ENCODE measurements around the gene GCH1.
"Not testable (repeated sequence)": the region's sequence is repeated elsewhere in the genome, so short reads cannot be mapped to it uniquely, and the experiment has no call there.

Gene GCH1, protein sequence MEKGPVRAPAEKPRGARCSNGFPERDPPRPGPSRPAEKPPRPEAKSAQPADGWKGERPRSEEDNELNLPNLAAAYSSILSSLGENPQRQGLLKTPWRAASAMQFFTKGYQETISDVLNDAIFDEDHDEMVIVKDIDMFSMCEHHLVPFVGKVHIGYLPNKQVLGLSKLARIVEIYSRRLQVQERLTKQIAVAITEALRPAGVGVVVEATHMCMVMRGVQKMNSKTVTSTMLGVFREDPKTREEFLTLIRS

DNA sequence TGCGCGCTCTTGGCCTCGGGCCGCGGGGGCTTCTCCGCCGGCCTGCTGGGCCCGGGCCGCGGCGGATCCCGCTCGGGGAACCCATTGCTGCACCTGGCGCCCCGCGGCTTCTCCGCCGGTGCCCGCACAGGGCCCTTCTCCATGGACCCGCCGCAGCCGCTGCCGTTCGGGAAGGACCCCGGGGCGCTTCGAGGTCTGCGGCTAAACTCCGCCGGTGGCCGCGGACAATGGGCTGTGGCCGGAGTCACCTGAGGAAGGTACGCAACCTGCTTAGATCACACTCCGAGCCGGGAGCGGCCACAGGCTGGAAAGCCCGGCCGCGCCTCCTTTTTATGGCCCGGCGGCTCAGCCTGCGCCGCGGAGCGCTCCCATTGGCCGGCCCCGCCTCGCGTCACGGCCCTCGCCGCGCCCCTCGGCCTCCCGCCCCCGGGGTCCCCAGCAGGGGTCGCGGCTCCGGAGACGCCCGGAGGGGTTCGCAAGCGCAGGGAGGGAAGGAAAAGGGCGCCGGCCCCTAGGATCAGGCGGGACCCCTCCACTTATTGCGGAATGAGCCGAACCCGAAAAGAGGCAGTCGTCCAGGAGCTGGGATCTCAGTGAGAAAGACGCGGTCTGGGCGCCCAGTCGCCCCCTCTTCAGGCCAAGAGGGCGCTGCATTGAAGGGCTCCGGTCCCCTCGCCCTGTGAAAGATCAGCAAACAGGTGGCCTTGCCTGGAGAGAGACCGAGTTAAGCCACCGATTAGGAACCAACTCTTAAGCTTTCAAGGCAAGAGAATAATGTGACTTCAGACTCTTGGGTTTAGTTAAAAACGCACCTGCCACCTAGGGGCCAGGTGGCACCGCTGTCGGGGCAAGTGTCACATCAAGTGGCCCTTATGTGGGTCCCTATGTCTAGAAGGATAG lies at the start of gene GCH1:
Gene GCH1, minus strand, starts transcription at position 306 of the 900 bp plus-strand sequence. Its CDS starts 163 bp downstream, at position 143.
- DNase-seq = peak; percentile 80

DNA sequence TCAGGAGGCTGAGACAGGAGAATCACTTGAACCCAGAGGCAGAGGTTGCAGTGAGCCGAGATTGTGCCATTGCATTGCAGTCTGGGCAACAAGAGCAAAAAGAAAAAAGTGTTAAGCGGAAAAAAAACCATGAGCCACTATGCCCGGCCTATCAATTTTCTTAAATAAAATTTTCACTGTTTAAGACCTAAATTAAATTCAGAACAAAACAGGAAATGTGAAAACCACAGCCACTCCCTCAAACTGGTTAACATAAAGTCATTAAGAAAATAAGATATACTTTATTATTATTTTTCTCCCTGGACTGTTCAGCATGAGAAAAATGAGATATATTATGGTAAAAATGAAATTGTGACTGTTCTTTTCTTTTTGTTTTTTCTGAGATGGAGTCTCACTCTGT lies 44.6 kb upstream of the GCH1 start:
- no peak for DNase-seq

DNA sequence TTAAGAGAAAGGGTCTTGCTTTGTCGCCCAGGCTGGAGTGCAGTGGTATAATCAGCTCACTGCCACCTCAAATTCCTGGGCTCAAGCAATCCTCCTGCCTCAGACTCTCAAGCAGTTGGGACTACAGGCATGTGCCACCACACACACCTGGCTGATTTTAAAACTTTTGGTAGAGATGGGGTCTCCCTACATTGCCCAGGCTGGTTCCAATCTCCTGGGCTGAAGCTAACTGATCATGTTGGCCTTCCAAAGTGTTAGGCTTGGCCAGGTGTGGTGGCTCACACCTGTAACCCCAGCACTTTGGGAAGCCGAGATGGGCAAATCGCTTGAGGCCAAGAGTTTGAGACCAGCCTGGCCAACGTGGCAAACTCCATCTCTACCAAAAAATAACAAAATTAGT lies 43.9 kb upstream of the GCH1 start:
- DNase-seq = no peak

DNA sequence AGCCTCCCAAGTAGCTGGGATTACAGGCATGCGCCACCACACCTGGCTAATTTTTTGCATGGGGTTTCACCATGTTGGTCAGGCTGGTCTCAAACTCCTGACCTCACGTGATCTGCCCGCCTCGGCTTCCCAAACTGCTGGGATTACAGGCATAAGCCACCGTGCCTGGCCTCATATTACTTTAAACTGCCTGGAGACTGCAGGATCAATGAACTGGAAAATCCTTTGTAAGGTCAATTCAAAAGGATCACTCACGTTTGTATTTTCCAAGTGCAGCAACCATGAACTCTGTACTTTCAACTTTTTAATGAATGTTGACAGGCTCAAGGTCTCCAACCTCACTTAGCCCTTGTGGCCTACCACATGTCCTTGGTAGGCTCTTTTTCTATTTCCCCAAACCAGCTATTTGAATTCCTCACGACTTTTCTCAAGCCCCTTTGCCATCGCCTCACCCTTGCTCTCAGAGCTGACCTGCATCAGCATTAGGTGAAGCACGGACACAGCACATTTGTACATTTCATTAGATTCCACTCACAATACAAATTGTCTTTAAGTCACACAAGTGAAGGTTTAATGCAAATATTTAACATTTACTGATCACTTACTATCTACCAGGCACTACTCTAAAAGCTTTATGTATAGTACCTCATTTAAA lies 42.2 kb upstream of the GCH1 start:
- DNase-seq = no peak

DNA sequence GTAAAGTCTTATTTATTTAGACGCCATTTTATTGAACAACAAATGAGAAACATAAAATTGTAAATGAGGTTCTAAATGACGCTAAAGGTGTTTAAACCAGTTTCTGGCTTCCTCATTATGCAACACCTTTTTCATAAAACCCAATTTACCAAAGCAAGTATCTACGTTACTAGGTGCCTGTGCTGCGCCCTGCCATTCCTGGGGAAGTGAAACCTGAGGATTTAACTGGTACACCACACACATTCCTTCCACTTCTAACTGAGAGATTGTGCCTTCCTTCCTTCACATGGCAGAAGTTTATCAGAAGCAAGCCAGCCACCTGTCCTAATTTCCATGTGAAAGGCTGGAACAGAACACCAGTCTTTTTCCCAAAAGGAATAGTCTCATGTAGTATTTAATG lies 40.3 kb upstream of the GCH1 start:
- peak; percentile 4 for DNase-seq

DNA sequence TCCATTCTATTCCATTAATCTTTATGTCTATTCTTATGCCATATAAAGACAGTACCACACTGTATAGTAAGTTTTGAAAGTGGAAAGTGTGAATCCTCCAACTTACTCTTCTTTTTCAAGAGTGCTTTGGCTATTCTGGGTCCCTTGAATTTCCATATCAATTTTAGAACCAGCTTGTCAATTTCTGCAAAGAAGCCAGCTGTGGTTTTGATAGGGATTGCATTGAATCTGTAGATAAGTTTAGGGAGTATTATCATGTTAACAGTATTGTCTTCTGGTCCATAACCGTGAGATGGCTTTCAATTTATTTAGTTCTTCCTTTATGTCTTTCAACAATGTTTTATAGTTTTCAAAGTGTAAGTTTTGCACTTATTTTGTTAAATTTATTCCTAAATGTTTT lies 34.2 kb upstream of the GCH1 start:
- DNase-seq = no peak

DNA sequence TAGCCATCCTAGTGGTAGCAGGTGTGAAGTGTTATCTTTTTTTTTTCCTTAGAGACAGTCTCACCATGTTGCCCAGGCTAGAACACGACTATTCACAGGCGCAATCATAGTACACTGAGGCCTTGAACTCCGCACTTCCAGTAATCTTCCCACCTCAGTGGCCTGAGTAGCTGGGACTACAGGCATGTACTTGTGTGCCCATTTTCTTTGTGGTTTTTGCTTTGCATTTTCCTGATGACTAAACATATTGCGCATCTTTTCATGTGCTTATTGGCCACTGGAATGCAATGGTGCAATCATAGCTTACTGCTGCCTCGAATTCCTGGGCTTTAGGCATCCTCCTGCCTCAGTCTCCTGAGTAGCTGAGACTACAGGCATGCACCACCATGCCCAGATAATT lies 33.3 kb upstream of the GCH1 start:
- DNase-seq = no peak

DNA sequence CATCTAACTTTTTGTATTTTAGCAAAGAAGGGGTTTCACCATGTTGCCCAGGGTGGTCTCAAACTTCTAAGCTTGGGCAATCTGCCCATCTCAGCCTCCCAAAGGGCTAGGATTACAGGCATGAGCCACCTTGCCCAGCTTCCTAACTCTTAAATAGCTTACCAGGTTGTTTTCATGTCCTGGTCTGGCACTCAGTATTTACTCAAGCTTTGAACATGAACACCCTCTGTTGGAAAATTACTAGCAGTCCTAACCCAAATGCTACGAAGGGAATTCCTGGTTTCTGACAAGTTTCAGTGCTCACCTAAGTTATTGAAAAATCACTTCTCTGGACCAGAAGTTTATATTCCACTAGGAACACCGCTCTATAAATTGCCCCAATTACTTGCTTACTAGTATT lies 32.5 kb upstream of the GCH1 start:
- no peak for DNase-seq

DNA sequence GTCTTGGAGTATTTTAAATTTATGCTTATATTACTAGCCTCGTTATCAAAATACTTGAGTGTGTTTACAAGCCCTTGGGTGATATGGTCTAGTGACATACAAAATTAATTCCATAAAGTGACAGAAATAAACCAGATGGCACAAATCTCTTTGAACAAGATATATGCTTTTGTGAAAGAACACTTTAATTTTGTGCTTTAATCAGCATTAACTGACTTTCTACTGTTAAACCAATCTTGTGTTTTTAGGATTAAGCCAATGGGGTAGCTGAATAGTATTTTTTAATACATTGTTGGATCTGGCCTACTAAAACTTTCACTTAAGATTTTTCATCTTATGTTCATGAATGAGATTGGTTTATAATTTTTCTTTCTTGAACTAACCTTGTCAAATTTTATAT lies 30.4 kb upstream of the GCH1 start:
- no peak for DNase-seq

DNA sequence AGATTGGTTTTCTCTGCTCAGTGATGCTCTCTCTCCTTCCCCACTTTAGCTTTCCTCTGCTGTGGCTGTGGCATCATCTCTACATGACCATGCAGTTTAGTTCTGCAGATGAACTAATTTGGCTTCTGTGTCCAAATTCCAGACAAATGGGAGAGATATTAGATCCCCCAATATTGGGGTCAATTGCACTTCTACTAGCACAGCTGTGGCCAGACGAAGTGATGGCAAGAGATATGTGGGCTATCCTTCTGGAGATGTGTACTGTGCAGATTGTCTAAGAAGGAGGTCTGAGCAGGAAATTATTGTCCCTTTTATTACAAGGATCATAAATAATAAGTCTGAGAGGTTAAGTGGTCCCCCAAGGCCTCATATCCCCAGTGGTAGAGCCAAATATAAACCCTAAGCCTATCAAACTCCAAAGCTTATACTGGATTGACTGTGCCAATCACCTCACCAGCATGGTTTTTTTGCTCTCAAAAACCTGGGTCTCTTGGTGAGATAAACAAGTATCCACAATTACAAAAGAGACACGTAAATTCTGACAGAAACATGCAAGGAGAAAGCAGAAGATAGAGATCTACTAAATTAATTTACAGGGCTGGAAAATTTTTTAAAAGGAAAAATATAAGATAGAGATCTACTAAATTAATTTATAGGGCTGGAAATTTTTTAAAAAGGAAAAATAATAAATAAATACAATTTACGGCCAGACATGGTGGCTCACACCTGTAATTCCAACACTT lies 29.1 kb upstream of the GCH1 start:
- no peak for DNase-seq

DNA sequence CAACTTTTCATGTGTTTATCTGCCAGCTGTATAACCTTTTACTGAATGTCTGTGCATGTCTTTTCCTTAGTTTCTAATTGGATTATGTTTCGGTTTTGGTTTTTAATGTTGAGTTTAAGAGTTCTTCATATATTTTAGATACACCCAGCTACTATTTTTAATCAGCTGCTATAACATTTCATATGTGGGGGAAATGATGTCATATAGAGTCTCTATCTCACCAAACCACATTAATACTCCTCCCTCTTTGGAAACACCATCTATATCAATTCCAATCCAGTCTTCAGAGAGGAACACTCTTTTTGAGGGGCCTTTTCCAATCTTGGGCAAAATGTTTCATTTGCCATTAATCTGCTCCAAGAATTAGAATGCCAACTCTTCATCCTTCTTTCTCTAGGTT lies 28.5 kb upstream of the GCH1 start:
- no peak for DNase-seq

DNA sequence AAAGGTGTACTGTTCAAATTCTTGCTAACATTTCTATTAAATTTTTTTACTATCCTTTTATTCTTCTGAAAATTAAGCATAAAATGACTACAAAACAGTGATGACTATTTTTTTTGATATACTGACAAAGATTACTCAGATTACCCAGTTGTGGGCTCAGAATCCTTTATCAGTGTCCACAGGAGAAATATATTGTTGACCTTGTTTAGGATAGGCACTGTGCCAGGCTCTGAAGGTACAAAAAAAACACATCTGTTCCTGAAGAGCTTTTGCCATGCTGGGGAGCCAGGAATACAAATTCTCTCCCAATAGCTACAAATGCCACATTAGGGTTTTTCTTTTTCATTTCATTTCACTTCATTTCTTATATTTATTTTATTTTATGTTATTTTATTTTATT lies 26.9 kb upstream of the GCH1 start:
- DNase-seq = no peak

DNA sequence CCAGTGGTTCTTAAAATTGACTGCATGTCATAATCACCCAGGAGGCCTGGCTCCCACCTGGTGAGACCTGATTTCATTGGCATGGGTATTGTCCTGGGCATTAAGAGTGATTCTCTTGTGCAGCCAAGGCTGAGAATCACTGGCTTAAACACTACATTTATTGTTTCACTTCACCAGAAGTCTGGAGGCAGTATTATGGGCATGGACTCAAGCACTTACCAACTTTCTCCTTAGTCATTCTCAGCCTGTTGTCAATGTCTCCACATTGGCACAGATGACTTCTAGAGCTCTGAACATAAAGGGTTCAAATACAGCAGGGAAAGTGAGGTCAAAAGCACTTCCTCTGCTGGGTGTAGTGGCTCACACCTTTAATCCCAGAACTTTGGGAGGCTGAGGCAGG lies 25.6 kb upstream of the GCH1 start:
- no peak for DNase-seq

DNA sequence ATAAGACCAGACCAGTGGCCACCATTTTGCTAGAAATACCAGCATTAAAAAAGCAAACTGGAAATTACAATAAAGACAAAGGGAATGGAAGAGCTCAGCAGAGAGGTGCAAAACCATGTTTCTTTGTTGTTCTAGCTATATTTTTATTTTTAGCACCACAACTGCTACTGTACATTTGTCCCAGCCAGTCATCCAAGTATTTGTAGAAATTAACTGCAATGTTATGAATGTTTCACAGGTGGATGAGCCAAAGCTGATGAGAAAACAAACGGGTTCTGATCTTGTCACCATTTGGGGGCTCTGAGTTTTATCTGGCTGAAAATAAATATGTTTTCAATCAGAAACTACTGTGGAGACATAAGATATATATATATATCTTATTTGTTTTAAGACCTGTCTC lies 24.9 kb upstream of the GCH1 start:
- DNase-seq = no peak

DNA sequence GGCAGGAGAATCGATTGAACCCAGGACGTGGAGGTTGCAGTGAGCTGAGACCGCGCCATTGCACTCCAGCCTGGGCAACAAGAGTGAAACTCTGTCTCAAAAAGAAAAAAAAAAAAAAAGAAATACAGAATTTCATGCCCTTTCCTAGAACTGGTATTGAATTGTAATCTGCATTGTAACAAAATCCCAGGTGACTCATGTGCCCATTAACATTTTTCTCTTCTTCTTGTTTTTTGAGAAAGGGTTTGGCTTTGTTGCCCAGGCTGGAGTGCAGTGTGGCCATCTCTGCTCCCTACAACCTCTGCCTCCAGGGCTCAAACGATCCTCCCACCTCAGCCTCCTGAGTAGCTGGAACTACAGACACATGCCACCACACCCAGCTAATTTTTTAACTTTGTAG lies 23.9 kb upstream of the GCH1 start:
- not testable (repeated sequence) for DNase-seq

DNA sequence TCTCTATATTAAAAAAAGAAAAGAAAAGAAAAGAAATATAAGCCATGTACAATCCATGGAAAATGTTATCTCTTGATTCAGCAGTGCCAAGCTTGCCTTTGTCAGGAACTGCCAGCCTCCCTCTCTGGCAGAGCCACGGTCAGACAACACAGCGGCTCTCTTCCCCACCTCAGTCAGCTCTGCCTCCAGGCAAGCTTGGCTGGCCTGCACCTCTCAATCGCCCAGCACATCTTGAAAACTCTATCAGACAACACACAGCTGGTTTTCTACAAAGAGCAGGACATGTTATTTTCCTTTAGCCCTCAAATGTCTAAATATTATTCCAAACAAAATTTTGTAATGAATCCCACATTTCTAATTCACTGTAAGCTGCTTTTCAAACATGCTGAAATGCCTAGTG lies 20.0 kb upstream of the GCH1 start:
- no peak for DNase-seq

DNA sequence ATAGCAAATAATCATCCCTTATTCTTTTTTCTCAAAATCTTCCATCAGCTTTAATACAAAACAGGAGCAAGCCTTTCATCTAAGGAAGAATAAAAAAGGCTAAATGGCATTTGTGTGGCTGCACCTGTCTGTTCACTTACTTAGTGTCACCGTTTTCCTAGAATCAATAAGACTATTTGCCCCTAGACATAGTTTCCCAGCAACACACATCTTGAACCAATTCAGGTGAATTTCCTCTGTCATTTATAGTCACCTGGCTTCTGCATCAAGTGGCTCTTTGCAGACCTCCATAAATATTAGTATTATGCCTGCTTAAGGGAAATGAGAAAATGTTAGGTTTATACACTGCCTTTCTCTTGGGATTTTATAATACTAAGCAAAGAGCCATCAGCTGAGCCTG lies 17.4 kb upstream of the GCH1 start:
- no peak for DNase-seq

DNA sequence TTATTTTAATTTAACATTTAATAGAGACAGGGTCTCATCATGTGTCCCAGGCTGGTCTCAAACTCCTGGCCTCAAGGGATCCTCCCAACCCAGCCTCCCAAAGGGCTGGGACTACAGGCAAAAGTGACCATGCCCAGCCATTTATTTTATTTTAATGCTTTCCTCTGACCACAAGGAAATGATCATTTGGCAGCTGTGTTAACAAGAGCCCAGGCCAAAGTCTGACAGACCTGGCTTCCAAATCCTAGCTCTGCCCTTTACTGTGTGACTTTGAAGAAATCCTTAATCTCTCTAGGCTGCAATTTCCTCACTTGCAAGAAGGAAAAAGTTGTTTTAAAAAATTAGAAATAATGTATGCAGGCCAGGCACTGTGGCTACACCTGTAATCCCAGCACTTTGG lies 16.7 kb upstream of the GCH1 start:
- no peak for DNase-seq

DNA sequence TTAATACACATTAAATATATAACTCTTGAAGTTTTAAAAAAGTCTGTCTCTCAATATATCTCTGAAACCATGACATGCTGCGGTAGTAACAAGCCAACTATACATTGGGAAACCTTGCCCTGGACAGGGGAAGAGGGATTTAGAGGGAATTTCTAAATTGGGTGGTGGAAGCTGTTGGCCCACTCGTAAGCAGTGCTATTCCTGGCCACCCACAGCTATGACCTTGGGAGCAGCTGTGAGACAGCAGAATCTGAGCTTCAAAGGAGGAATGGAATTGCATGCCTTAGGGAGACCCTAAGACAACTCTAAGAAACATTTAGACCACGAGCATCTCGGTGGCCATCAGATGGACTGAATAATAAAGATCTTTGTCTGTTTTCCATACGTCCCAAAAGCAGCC lies 15.8 kb upstream of the GCH1 start:
- no peak for DNase-seq

DNA sequence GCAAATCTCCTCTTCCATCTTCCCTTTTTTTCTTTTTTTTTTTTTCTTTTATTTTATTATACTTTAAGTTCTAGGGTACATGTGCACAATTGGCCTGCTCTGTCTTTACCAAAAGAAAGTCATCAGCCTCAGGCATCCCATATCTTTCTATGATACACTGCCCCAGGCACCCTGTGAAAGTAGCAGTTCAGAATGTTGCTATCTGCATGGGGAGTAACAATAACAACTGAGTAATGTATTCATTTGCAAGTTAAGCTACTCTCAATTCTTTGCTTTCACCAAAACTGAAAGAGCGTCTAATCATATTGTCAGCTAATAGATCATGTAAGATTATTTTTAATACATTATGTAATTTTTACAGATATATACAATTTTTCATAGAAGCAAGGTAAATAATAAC lies 13.5 kb upstream of the GCH1 start:
- no peak for DNase-seq

DNA sequence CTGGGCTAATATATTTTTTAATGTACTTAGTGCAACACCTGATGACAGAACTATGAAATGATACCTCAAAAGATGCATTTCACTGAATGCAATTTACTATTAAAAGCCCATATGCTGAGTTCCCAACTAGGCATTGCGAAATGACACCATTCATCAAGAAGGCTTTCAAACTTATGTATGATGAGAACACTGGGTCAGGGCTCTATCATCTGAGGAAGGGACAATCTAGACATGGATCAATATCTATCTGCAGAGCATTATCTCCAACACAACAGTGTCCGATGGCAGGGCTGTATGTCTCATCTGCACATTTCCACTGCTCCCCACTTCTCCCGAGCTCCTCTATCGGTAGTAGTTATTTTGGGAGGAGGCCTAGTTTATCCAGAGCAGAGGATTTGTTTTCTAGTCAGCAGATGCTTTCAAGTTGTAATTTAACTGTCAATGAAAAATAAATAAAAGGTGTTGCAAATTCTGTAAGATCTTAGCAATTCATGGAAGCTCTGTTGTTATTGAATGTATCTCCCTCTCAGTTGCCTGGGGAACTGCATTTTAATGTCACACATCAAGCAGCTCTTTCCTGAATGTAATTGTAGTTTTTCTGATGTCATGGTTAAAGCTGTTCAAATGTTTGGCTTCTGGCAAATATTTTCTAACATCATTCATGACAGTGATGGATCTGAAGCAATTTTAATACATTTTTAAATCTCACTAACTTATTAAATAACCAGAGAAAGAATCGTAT lies 7.4 kb upstream of the GCH1 start:
- DNase-seq = no peak

DNA sequence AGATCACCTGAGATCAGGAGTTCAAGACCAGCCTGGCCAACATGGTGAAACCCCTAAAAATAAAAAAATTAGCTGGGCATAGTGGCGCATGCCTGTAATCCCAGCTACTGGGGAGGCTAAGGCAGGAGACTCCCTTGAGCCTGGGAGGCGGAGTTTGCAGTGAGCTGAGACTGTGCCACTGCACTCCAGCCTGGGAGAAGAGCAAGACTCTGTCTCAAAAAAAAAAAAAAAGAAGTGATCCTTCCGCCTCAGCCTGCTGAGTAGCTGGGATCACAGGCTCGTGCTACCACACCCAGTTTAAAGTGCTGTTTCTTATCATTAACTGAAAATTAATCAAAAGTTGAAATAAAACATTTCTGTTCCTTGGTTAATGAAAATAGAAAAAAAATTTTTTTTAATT lies 6.3 kb upstream of the GCH1 start:
- not testable (repeated sequence) for DNase-seq

DNA sequence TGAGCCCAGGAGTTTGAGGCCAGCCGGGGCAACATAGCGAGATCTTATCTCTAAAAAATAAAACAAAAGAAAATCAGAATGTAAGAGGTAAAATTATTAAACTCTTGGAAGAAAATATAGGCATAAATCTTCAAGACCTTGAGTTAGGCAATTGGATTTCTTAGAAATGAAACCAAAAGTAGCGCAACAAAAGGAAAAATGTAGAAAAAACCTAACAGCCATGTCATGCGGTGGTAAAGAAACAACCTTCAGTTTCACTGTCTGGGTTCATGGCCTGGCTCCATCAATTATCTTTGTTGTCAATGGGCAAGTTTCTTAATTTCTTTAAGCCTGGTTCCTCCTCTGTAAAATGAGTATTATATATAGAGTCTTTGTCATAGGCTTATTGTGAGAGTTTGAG lies 5.6 kb upstream of the GCH1 start:
- DNase-seq = peak; percentile 12
